GM19193 (cell line): ENCODE measurements around the gene PRPF38A.

ENCODE experiments used
- POLR2A ChIP-seq: IDR thresholded peaks from 4 replicates; pipeline ENCODE4 v1.6.1; 2011; ENCODE audit not compliant: insufficient read depth, insufficient read length; ENCODE audit errors: extremely low read depth

The PRPF38A gene

GRCh38 chr1:52404116-52404974, at the start of gene PRPF38A, which contains the start of gene ORC1:
Gene PRPF38A, plus strand, starts transcription at chr1:52404602. Its CDS starts 148 bp downstream, at chr1:52404750.
Gene ORC1, minus strand, starts transcription at chr1:52404423. Its CDS starts 2,200 bp downstream, at chr1:52402223.
- TF ChIP-seq POLR2A = peak; percentile 85

- no peak for TF ChIP-seq POLR2A
Observed at GRCh38 chr1:52355436-52355835, 49.0 kb upstream of the PRPF38A start.

- TF ChIP-seq POLR2A = no peak
Observed at GRCh38 chr1:52355847-52356505, 48.4 kb upstream of the PRPF38A start.

- no peak for TF ChIP-seq POLR2A
Observed at GRCh38 chr1:52356818-52357355, 47.5 kb upstream of the PRPF38A start.

- TF ChIP-seq POLR2A = no peak
Observed at GRCh38 chr1:52357397-52357796, 47.0 kb upstream of the PRPF38A start.

GRCh38 chr1:52358851-52359497, 45.4 kb upstream of the PRPF38A start:
- TF ChIP-seq POLR2A = no peak

- TF ChIP-seq POLR2A = no peak
Observed at GRCh38 chr1:52359676-52360594, 44.5 kb upstream of the PRPF38A start.

- no peak for TF ChIP-seq POLR2A
Observed at GRCh38 chr1:52360595-52360968, 43.8 kb upstream of the PRPF38A start.

GRCh38 chr1:52364235-52364839, 40.1 kb upstream of the PRPF38A start:
- no peak for TF ChIP-seq POLR2A

GRCh38 chr1:52365071-52365745, 39.2 kb upstream of the PRPF38A start:
- no peak for TF ChIP-seq POLR2A

- TF ChIP-seq POLR2A = peak; percentile 98
Observed at GRCh38 chr1:52365746-52366516, 38.5 kb upstream of the PRPF38A start, which contains the start of gene CC2D1B. Gene CC2D1B, minus strand, starts transcription at chr1:52366205. Its CDS starts 1,585 bp downstream, at chr1:52364620.

GRCh38 chr1:52366517-52366827, 37.9 kb upstream of the PRPF38A start:
- TF ChIP-seq POLR2A = no peak

- no peak for TF ChIP-seq POLR2A
Observed at GRCh38 chr1:52367272-52367671, 37.1 kb upstream of the PRPF38A start.
